Liver (tissue), 9 donors: ENCODE data around the gene PHLDB3. TPM values are rescaled to one million over a fixed set of nuclear protein-coding genes. Genes with fewer than 3 reads are reported as not detected.

ENCODE experiments used
- DNase-seq: peaks from one replicate; pipeline ENCODE4 v3.0.0-alpha.2; 2017; ENCODE audit warnings: low spot score
- H3K27ac ChIP-seq, 2 donors: one replicate each; pipeline ENCODE4 v1.7.0; 2013; ENCODE audit warnings: inconsistent platforms in 2 of 2, low read length in 2 of 2, control low read depth in 1 of 2, low read depth in 1 of 2, mild to moderate bottlenecking in 1 of 2
- H3K27me3 ChIP-seq, 4 donors: one replicate each; pipeline versions ENCODE4 v1.6.1 to v1.7.0; 2013; ENCODE audit warnings: low read length in 3 of 4, inconsistent platforms in 1 of 4, mild to moderate bottlenecking in 1 of 4, moderate library complexity in 1 of 4; ENCODE audit not compliant: control insufficient read depth in 4 of 4, insufficient read depth in 4 of 4
- H3K36me3 ChIP-seq, 4 donors: one replicate each; pipeline versions ENCODE4 v1.6.1 to v1.7.0; 2013; ENCODE audit warnings: low read length in 3 of 4, mild to moderate bottlenecking in 3 of 4, low read depth in 1 of 4, moderate library complexity in 1 of 4; ENCODE audit not compliant: control insufficient read depth in 4 of 4, insufficient read depth in 3 of 4
- H3K4me1 ChIP-seq, 4 donors: one replicate each; pipeline versions ENCODE4 v1.6.1 to v1.7.0; 2013; ENCODE audit warnings: low read length in 3 of 4, mild to moderate bottlenecking in 3 of 4, moderate library complexity in 1 of 4; ENCODE audit not compliant: control insufficient read depth in 4 of 4, insufficient read depth in 4 of 4
- H3K4me3 ChIP-seq, 3 donors: one replicate each; pipeline versions ENCODE4 v1.6.1 to v1.7.0; 2013; ENCODE audit warnings: low read length in 3 of 3, control low read depth in 1 of 3, low read depth in 1 of 3, mild to moderate bottlenecking in 1 of 3
- H3K9ac ChIP-seq, 2 donors: one replicate each; pipeline ENCODE4 v1.7.0; 2013; ENCODE audit warnings: low read length in 2 of 2, mild to moderate bottlenecking in 2 of 2, moderate library complexity in 2 of 2, control low read depth in 1 of 2, low read depth in 1 of 2
- H3K9me3 ChIP-seq, 4 donors: one replicate each; pipeline versions ENCODE4 v1.6.1 to v1.7.0; 2013; ENCODE audit warnings: low read length in 3 of 4; ENCODE audit not compliant: control insufficient read depth in 4 of 4
- FOXA1 ChIP-seq: IDR thresholded peaks from 2 replicates; pipeline ENCODE4 v1.6.1; 2016; ENCODE audit warnings: antibody characterized with exemption
- FOXA2 ChIP-seq: IDR thresholded peaks from 2 replicates; pipeline ENCODE4 v1.6.1; 2016; ENCODE audit warnings: antibody characterized with exemption
- GABPA ChIP-seq, 2 donors: IDR thresholded peaks in 1 of 2; conservative IDR thresholded peaks in 1 of 2; 2 replicates each; pipeline ENCODE4 v1.6.1; 2016; ENCODE audit warnings: antibody characterized with exemption in 2 of 2, mild to moderate bottlenecking in 1 of 2, moderate library complexity in 1 of 2
- HNF4A ChIP-seq, 2 donors: conservative IDR thresholded peaks; 2 replicates each; pipeline ENCODE4 v1.6.1; 2016; ENCODE audit warnings: antibody characterized with exemption in 2 of 2, mild to moderate bottlenecking in 2 of 2
- HNF4G ChIP-seq: IDR thresholded peaks from 2 replicates; pipeline ENCODE4 v1.6.1; 2016; ENCODE audit warnings: antibody characterized with exemption
- RAD21 ChIP-seq, 2 donors: IDR thresholded peaks; 2 replicates each; pipeline ENCODE4 v1.6.1; 2016; ENCODE audit warnings: antibody characterized with exemption in 2 of 2, mild to moderate bottlenecking in 2 of 2
- RXRA ChIP-seq, 2 donors: IDR thresholded peaks; 2 replicates each; pipeline ENCODE4 v1.6.1; 2017 to 2018; ENCODE audit warnings: antibody characterized with exemption in 2 of 2, mild to moderate bottlenecking in 1 of 2
- TAF1 ChIP-seq: conservative IDR thresholded peaks from 2 replicates; pipeline ENCODE4 v1.6.1; 2016; ENCODE audit warnings: antibody characterized with exemption, mild to moderate bottlenecking
- WGBS: extraction: QIAGEN DNeasy Blood & Tissue Kit; methylation state at CpG from one replicate; pipeline ENCODE4 v1.1.7; 2013; 5-methylcytosine and 5-hydroxymethylcytosine counted together
- polyA plus RNA-seq, 2 donors: library from polyadenylated mRNA; stranded (reverse) in 1 of 2; unstranded in 1 of 2; fragments of 200-250 nt in 1 of 2; fragments of >200 nt in 1 of 2; fragmentation: Nextera tagmentation in 1 of 2; extraction: Ambion mirVana in 1 of 2; gene quantifications; one replicate each; pipeline versions ENCODE4 v1.2.1 to v1.2.3, GENCODE V29; 2013 to 2015
- total RNA-seq, 2 donors: library from RNA; depleted of rRNA; stranded (reverse); fragments of >200 nt; gene quantifications; one replicate each; pipeline ENCODE4 v1.2.3, GENCODE V29; 2014
- TF ChIP-seq, protein P1 (sequence below): IDR thresholded peaks from 2 replicates; pipeline ENCODE4 v1.6.1; 2016; ENCODE audit warnings: antibody characterized with exemption, mild to moderate bottlenecking
- TF ChIP-seq, protein P2 (sequence below): IDR thresholded peaks from 2 replicates; pipeline ENCODE4 v1.6.1; 2016; ENCODE audit warnings: antibody characterized with exemption
- TF ChIP-seq, protein P3 (sequence below): fragments of 150-350 bp; IDR thresholded peaks from 2 replicates; pipeline ENCODE4 v1.5.1; 2017; ENCODE audit warnings: improper control_type of control experiment, low read depth, low read length; ENCODE audit not compliant: missing input control
- TF ChIP-seq, protein P4 (sequence below): IDR thresholded peaks from 2 replicates; pipeline ENCODE4 v1.6.1; 2016; ENCODE audit warnings: antibody characterized with exemption
- TF ChIP-seq, protein P5 (sequence below): IDR thresholded peaks from 2 replicates; pipeline ENCODE4 v1.6.1; 2016; ENCODE audit warnings: antibody characterized with exemption
- donor health status: healthy.
- donor health status: healthy.
- donor health status: healthy.
- donor health status: healthy.
- donor health status: healthy.

PHLDB3 gene
- total and polyA plus RNA-seq, 4 donors = 10.6 to 18.2 (median 11.7) TPM

DNA sequence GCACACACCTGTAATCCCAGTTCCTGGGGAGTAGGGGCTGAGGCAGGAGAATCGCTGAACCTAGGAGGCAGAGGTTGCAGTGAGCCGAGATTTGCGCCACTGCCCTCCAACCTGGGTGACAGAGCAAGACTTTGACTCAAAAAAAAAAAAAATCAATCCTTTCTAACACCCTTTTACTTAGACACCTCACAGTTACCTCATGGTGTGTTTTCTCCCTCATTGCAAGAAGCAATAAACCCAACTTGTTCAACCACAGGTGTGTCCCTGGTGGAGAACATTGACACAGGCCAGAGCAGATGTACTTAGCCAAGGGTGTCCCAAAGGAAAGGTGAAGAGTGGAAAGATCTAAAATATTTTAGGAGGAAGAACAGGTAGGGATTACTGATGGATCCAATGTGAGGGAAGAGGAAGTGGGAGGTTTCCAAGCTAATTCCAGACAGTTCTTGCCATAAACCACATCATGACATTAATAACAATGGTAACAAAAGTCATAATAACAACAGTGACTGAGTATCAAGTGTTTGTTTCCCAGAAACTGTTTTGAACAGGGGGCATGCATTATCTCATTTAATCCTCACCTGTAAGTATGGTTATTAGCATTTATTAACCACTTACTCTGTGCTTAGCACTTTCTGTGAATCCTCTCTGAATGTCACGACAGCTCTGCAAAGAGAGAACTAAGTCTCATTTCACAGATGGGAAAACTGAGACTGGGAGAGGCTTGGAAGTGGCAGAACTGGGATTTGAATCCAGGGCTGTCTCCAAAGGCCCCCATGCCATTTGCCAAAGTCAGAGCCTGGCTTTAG, 36.0 kb downstream of the PHLDB3 start:
- H3K4me1 ChIP-seq = peaks cover 0 to 7% (median 4%) of the 10 kb centered on the region in 4 donors
- H3K9ac ChIP-seq = no peak overlapping the region
- DNase-seq = no peak
- TF ChIP-seq, protein P1, sequence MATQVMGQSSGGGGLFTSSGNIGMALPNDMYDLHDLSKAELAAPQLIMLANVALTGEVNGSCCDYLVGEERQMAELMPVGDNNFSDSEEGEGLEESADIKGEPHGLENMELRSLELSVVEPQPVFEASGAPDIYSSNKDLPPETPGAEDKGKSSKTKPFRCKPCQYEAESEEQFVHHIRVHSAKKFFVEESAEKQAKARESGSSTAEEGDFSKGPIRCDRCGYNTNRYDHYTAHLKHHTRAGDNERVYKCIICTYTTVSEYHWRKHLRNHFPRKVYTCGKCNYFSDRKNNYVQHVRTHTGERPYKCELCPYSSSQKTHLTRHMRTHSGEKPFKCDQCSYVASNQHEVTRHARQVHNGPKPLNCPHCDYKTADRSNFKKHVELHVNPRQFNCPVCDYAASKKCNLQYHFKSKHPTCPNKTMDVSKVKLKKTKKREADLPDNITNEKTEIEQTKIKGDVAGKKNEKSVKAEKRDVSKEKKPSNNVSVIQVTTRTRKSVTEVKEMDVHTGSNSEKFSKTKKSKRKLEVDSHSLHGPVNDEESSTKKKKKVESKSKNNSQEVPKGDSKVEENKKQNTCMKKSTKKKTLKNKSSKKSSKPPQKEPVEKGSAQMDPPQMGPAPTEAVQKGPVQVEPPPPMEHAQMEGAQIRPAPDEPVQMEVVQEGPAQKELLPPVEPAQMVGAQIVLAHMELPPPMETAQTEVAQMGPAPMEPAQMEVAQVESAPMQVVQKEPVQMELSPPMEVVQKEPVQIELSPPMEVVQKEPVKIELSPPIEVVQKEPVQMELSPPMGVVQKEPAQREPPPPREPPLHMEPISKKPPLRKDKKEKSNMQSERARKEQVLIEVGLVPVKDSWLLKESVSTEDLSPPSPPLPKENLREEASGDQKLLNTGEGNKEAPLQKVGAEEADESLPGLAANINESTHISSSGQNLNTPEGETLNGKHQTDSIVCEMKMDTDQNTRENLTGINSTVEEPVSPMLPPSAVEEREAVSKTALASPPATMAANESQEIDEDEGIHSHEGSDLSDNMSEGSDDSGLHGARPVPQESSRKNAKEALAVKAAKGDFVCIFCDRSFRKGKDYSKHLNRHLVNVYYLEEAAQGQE = no peak
- TF ChIP-seq FOXA1 = no peak
- TF ChIP-seq TAF1 = no peak
- TF ChIP-seq HNF4A (conservative IDR thresholded peaks at IDR 0.05) = no peak
- TF ChIP-seq, protein P2, sequence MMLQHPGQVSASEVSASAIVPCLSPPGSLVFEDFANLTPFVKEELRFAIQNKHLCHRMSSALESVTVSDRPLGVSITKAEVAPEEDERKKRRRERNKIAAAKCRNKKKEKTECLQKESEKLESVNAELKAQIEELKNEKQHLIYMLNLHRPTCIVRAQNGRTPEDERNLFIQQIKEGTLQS = no peak
- TF ChIP-seq, protein P3, sequence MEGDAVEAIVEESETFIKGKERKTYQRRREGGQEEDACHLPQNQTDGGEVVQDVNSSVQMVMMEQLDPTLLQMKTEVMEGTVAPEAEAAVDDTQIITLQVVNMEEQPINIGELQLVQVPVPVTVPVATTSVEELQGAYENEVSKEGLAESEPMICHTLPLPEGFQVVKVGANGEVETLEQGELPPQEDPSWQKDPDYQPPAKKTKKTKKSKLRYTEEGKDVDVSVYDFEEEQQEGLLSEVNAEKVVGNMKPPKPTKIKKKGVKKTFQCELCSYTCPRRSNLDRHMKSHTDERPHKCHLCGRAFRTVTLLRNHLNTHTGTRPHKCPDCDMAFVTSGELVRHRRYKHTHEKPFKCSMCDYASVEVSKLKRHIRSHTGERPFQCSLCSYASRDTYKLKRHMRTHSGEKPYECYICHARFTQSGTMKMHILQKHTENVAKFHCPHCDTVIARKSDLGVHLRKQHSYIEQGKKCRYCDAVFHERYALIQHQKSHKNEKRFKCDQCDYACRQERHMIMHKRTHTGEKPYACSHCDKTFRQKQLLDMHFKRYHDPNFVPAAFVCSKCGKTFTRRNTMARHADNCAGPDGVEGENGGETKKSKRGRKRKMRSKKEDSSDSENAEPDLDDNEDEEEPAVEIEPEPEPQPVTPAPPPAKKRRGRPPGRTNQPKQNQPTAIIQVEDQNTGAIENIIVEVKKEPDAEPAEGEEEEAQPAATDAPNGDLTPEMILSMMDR = no peak
- TF ChIP-seq RXRA (IDR thresholded peaks at IDR 0.05) = no peak
- TF ChIP-seq, protein P4, sequence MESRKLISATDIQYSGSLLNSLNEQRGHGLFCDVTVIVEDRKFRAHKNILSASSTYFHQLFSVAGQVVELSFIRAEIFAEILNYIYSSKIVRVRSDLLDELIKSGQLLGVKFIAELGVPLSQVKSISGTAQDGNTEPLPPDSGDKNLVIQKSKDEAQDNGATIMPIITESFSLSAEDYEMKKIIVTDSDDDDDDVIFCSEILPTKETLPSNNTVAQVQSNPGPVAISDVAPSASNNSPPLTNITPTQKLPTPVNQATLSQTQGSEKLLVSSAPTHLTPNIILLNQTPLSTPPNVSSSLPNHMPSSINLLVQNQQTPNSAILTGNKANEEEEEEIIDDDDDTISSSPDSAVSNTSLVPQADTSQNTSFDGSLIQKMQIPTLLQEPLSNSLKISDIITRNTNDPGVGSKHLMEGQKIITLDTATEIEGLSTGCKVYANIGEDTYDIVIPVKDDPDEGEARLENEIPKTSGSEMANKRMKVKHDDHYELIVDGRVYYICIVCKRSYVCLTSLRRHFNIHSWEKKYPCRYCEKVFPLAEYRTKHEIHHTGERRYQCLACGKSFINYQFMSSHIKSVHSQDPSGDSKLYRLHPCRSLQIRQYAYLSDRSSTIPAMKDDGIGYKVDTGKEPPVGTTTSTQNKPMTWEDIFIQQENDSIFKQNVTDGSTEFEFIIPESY = no peak
- TF ChIP-seq HNF4G = no peak
- no peak for TF ChIP-seq FOXA2
- H3K27me3 ChIP-seq = no peaks in the 10 kb centered on the region
- H3K27ac ChIP-seq = no peak overlapping the region
- H3K9me3 ChIP-seq = no peaks in the 10 kb centered on the region
- no peak overlapping the region for H3K4me3 ChIP-seq
- no peaks in the 10 kb centered on the region for H3K36me3 ChIP-seq
- whole genome bisulfite sequencing = 89% methylated on average over 4 of the region's 4 CpGs

DNA sequence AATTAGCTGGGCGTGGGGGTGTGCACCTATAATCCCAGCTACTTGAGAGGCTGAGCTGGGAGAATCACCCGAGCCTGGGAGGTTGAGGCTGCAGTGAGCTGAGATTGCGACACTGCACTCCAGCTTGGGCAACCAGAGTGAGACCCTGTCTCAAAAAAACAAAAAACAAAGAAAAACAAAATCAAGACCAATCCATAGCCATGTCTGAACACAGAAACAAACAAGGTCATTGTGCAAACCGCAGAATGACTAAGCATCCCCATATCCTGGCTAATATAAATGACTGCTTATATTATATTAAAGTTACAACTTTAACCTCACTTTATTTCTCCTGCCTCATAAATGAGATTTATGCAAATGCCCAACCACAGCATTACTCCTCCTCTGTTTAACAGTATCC, 36.8 kb downstream of the PHLDB3 start:
- Histone ChIP-seq H3K27ac (no peak overlapping the region), H3K27me3 (no peaks in the 10 kb centered on the region), H3K9me3 (no peaks in the 10 kb centered on the region), H3K4me3 (no peak overlapping the region), H3K4me1 (peaks cover 0 to 12% (median 7%) of the 10 kb centered on the region in 4 donors), H3K36me3 (no peaks in the 10 kb centered on the region), H3K9ac (no peak overlapping the region)
- DNase-seq = no peak
- WGBS = 84% methylated on average over 4 of the region's 4 CpGs
- TF ChIP-seq, protein P4 = no peak
- TF ChIP-seq, protein P5, sequence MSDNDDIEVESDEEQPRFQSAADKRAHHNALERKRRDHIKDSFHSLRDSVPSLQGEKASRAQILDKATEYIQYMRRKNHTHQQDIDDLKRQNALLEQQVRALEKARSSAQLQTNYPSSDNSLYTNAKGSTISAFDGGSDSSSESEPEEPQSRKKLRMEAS = no peak
- no peak for TF ChIP-seq HNF4A (conservative IDR thresholded peaks at IDR 0.05)
- no peak for TF ChIP-seq RAD21 (IDR thresholded peaks at IDR 0.05)
- TF ChIP-seq GABPA (IDR thresholded peaks at IDR 0.05 in 1 of 2, conservative IDR thresholded peaks at IDR 0.05 in 1 of 2) = no peak
- TF ChIP-seq, protein P2 = no peak
